ENCODE measurements around the gene CDH15.
A peak's percentile ranks its signal among the peaks of the same experiment; 100 is the strongest.
"Not testable (repeated sequence)": the region's sequence is repeated elsewhere in the genome, so short reads cannot be mapped to it uniquely, and the experiment has no call there.

The CDH15 gene

DNA sequence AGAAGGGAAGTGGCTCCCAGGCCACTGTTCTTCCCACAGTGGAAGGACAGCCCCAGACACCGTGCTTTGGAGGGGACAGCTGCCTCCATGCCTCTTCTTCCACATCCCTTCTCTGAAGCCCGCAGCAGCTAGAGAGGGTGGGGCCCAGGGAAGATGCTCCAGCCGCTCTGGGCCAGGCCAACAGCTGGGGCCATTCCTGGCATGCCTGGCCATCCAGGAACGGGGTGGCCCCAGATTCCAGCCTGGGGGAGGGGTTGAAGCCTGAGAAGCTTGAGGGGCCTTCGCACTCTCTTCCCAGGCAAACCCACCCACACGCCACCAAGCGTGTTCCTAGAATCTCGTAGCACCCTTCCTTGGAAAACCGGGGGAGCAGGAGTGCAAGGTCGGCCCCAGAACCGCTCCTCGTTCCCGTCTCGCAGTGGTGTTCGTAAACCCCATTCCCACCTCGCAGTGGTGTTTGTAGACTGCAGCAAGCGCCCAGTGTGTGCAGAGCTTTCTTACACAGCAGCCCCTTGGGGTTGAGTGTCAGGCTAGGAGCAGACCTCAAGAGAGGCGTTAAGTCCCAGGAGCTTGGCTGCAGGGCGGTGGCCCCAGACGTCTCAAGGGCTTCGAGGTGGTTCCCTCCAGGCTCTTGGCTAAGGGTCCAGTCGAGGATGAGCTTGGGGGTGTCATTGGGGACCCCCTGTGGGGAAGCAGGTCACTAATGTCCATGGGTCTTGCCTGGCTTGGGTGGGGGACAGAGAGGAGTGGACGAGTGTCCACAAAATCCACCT is 2.7 kb downstream of the CDH15 start:
- DNase-seq = no peak

DNA sequence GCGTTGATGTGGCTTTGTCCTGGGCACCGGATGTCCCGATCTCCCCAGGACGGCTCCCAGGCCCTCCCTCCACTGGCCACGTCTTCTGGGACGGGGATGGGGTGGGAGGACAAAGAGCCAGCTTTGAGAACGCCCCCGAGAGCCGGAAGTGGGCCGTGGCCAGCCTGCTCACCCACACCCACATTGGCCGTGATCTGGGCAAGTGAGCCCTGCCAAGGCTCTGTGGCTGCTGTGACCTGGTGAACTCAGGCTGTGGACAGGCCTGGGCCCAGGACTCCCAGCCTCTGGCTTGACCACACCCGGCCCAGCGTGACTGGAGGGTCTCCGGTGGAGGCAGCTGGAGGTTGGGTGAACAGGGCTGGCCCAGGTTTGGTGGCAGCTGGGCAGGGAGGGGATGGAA is 3.3 kb downstream of the CDH15 start:
- no peak for DNase-seq

DNA sequence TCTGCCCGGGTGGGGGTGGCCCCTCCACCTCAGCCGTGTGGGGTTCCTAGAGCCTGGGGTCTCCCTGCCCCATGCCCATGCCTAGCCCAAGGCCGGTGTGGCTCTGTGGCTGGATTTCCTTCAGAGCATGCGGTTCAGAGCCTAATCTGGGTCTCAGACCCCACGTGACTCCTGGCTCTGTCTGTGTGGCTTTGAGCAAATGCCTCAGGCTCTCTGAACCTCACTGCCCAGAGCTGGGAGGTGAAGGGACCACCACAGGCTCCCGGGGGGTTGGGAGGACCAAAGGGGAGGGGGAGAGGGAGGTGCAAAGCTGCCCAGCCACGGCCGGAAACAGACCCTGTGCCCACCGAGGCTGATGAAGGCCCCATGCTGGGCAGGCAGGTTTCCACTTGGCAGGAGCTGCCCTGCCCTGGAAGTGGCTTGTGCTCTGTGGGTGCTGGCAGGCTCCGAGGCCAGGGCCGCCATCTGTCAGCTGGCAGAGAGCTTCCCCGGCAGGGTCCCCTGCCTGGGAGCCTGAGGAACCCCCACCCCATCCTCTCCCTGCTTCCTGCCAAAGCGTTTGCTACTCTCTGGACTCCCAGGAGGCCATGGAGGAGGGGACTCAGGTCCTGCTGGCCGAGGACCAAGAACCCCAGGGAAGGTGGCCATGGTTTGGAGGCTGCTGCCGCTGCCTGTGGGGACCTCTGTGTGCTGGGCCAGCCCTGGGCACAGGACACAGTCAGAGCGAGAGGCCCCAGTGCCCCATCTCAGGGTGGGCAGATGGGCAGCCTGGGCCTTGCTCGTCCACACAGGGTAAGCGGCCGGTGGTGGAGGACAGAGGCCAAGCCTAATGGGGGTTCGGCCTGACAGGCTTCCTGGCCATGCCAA is 4.0 kb downstream of the CDH15 start:
- DNase-seq = peak; percentile 14

DNA sequence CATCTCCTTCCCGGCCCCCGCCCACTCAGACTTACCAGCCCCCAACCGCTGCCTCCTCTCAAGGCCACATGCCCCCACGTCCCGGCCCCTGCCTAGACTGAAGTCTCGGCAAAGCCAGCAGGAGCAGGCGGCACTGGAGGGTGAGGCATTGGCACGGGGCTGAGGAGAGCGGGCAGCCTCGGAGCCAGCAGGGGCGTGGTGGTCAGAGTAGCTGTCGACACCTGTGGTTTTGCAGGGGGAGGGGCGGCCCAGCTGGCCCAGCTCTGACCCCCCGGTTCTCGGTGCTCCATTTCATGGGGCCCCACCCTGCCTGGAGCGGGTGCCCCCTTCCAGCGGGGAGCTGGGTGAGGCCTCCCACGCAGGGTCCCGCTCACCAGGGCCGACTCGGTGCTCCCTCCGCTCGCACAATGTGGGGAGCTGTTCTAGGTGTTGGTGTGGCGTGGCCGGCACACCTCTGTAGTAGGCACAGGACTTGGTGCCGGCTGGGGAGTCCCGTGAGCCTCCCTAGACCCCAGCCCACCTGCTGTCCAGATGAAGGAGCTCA is 4.7 kb downstream of the CDH15 start:
- no peak for DNase-seq

DNA sequence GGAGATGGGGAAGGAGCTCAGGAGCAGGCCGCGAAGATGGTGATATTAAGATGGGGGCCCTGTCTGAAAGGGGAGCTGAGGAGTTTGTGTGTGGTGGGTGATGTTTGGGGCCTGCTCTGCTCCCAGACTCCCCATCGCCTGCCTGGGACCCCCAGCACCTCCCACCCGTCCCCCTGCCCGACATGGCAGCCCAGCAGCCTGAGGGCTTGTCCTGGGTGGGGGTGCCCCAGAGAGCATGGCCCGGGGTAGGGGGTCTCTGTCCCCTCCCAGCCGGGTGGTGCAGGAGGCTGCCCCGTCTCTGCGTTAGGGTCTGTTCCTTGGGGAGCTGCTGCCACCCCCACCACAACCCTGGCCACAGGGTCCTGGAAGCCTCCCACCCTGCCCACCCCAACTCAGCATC is 5.2 kb downstream of the CDH15 start:
- no peak for DNase-seq

DNA sequence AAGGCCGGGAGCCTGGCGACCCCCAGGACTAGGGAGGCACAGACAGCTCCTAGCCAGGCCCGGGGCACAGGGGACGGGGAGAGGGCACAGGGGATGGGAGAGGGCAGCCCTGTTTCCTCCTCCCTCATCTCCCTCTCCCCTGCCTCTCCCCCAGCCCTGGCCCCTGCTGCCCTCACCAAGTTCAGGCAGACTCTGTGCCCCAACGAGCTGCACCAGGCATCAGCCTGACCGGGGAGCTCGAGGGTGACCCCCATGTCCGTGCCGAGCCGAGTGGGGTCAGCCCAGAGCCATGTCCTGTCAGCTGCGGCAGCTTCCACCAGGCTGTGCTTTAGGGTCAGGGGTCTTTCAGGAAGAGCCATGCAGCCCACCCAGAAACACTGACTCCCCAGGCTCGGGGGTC is 6.0 kb downstream of the CDH15 start:
- DNase-seq = no peak

DNA sequence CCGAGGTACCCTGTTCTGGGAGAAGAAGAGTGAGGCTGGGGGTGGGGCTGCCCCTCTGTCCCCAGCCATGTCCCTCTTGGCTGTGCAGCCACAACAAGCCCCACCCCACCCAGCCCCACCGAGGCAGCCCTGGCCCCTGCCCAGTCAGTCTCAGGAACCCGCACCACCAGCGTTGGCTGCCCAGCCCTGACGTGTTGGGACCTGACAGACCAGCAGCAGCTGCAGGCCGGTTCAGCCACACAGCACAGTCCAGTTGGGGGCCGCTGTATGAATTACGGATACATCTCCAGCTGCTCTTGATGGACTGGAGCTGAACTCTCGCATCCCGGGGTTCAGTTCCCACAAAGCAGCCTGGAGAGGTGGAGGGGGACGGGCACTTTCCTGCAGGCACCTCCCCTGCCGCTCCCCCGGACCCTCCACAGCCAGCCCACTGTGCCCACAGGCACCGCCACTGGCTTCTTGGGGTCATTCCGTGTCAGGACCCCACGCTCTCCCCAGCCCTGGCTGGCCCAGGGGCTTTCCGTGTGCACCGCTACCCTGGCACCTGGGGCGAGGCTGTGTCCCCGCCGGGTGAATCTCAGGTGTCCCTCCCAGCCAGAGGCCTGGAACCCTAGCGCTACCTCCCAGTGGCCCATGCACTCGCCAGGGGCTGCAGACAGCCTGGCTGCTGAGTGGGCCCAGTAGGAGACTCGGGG is 7.1 kb downstream of the CDH15 start:
- no peak for DNase-seq

DNA sequence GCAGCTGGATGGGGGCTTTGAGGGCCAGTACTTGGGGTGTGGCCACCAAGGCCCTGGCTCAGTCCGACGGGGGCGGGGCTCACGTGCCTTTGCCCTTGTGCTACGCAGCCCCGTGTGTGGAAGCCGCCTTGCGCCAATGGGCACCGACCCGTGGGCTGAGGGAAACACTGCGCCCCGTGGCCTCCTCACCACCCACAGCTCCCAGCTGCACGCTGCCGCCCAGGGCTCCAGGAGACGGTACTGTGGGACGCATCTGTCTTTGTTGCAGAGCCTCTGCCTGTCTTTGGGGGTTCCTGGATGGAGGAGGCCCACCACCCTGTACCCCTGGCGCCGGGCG is 7.6 kb downstream of the CDH15 start:
- DNase-seq = no peak

DNA sequence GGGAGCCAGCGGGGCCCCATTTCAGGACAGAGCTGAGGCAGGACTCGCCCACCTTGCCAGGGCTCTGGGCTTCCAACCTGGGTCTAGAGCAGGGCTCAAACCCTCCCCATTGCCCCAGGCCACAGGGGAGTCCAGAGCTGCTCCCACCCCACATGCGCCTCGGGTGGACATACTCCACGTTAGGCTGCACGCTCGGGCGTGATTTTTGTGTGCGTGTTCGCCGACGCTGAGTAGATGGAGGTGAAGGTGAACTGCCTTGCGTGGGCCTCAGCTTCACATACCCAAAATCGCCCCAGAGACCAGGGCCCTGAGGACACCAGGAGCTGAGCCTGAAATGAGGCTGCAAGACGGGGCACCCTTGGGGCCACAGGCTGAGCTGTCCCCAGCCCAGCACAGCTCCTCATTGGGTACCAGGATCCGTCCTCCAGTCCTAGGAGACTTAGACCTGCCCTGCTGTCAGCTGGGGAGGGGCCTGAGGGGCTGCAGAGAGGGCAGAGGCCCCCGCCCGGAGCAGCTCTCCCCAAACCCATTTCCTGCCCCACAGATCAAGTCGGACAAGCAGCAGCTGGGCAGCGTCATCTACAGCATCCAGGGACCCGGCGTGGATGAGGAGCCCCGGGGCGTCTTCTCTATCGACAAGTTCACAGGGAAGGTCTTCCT is 8.2 kb downstream of the CDH15 start:
- DNase-seq = no peak

DNA sequence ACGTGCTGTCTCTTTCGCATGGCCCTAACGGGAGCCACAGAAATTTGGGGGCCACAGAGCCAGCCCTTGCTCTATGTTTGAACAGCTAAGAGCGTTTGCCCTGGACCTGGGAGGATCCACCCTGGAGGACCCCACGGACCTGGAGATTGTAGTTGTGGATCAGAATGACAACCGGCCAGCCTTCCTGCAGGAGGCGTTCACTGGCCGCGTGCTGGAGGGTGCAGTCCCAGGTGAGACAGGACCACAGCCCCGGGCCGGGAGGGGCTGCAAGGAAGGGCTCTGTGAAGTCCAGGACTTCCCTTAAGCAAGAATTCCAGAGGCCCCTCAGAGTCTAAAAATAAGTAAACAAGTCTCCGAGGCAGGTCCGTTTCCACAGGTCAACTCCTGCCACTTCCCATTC is 11.9 kb downstream of the CDH15 start:
- no peak for DNase-seq

DNA sequence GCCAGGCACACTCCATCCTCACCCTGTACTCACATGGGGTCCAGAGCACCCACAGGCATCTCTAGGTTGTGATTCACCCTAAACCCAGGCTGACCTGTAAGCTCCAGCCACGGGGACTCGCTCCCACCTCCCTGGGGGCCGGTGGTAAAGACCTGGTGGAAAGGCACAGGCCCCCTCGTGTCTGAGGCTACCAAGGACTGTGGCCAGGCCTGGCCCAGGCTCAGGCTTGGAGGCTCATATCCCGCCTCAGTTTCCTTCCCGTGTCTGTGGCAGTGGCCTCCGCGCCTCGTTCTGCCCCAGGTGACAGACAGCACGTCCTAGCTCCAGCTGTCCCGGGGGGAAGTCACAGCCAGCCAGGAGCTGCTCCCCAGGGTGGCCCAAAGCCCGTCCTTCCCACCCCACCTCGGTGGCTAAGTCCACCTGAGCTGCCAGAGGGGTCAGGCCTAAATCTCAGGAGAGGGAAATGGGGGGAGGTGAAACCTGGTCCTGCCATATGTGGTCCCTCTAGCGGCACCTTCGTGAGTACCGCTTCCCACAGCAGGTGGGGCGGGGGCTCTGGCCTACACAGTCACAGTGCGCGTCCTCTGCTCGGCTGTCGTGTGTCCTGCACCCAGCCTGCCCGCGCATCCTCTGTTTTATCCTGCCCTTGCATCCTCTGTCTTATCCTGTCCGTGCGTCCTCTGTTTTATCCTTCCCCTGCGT is 12.6 kb downstream of the CDH15 start:
- DNase-seq = no peak

DNA sequence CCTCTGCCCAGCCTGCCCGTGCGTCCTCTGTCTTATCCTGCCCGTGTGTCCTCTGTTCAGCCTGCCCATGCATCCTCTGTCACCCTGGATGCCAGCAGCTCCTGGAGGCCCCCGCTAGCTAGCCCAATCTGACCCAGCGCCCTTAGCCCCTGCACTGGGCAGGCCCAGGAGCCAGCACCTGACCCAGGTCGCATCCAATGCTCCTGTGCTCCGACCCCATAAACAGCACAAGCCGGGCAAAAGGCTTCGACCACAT is 13.1 kb downstream of the CDH15 start:
- DNase-seq = no peak

DNA sequence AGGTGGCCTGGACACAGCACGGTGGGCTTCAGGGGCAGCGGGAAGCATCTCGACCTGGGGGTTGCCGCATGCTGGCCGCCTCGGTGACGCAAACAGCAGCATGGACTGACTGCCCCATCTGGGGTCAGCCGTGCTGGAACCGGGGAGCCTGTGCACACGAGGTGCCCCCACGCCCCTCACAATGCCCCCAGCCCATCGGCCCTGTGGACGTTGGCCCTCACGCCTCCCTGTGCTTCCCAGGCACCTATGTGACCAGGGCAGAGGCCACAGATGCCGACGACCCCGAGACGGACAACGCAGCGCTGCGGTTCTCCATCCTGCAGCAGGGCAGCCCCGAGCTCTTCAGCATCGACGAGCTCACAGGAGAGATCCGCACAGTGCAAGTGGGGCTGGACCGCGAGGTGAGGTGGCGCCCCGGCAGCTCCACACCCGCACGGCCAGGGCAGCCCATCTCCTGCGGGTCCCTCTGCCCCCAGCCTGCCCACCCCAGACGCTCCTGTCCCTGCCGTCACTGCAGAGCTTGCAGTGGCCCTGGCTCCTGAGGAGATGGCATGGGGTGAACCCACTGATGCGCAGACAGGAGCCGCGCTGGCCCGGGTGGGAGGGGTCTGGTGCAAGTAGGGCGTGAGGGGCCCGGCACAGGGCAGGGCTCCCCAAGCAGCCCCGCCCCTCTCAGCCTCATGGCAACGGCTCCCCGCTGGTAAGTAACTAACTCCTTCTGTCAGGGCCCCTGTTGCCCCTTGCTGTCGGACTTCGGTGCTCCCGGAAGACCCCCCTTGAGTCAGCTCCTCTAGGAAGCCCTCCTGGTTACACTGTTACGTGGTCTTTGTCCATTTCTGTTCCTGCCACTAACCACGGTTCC is 13.6 kb downstream of the CDH15 start:
- no peak for DNase-seq

DNA sequence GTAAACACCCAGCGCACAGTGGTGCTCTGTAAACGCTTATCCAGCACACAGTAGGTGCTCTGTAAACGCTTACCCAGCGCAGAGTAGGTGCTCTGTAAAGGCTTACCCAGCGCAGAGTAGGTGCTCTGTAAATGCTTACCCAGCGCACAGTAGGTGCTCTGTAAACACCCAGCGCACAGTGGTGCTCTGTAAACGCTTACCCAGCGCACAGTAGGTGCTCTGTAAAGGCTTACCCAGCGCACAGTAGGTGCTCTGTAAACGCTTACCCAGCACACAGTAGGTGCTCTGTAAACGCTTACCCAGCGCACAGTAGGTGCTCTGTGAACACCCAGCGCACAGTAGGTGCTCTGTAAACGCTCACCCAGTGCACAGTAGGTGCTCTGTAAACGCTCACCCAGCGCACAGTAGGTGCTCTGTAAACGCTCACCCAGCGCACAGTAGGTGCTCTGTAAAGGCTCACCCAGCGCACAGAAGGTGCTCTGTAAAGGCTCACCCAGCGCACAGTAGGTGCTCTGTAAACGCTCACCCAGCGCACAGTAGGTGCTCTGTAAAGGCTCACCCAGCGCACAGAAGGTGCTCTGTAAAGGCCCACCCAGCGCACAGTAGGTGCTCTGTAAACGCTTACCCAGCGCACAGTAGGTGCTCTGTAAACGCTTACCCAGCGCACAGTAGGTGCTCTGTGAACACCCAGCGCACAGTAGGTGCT is 14.5 kb downstream of the CDH15 start:
- not testable (repeated sequence) for DNase-seq

DNA sequence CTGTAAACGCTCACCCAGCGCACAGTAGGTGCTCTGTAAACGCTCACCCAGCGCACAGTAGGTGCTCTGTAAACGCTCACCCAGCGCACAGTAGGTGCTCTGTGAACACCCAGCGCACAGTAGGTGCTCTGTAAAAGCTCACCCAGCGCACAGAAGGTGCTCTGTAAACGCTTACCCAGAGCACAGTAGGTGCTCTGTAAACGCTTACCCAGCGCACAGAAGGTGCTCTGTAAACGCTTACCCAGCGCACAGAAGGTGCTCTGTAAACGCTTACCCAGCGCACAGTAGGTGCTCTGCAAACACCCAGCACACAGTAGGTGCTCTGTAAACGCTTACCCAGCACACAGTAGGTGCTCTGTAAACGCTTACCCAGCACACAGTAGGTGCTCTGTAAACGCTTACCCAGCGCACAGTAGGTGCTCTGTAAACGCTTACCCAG is 15.1 kb downstream of the CDH15 start:
- DNase-seq = not testable (repeated sequence)

DNA sequence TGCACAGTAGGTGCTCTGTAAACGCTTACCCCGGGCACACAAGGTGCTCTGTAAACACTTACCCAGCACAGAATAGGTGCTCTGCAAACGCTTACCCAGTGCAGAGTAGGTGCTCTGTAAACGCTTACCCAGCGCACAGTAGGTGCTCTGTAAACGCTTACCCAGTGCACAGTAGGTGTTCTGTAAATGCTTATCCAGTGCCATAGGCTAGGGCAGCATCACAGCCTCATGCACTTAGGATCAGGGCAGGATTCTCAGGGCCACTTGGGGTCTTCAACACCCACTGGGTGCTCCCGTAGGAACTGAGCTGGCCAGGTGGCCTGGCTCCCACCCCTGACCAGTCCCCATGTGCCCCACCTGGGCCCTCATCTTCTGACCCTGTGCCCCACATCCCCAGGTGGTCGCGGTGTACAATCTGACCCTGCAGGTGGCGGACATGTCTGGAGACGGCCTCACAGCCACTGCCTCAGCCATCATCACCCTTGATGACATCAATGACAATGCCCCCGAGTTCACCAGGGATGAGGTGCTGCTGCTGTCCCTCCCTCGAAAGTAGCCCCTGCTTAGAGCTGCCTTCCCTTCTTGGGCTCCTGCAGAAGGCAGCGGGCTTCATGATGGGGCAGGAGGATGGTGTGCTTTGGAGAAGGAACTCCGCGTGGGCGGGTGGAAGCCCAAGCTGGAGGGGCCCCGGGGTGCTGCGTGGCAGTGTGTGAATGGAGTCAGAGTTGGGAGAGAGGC is 15.7 kb downstream of the CDH15 start:
- DNase-seq = peak; percentile 66

DNA sequence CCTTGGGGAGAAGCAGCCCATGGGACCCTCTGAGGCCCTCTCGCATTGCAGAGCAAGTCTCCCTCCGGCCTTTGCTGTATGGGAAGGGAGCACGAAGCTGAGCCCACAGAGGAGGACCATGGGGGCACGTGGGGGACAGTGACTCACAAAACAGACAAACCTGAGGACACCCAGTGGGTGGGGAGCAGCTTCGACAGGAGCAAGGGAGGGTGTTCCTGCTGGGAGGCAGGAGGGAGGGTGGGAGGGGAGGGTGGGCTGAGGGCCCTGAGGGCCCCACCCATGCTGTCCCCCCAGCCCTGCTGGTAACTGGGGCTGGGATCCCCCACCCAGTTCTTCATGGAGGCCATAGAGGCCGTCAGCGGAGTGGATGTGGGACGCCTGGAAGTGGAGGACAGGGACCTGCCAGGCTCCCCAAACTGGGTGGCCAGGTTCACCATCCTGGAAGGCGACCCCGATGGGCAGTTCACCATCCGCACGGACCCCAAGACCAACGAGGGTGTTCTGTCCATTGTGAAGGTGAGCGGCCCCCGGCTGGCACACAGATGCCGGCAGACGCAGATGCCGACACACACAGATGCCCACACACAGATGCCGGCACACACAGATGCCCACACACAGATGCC is 16.3 kb downstream of the CDH15 start:
- peak; percentile 66 for DNase-seq

DNA sequence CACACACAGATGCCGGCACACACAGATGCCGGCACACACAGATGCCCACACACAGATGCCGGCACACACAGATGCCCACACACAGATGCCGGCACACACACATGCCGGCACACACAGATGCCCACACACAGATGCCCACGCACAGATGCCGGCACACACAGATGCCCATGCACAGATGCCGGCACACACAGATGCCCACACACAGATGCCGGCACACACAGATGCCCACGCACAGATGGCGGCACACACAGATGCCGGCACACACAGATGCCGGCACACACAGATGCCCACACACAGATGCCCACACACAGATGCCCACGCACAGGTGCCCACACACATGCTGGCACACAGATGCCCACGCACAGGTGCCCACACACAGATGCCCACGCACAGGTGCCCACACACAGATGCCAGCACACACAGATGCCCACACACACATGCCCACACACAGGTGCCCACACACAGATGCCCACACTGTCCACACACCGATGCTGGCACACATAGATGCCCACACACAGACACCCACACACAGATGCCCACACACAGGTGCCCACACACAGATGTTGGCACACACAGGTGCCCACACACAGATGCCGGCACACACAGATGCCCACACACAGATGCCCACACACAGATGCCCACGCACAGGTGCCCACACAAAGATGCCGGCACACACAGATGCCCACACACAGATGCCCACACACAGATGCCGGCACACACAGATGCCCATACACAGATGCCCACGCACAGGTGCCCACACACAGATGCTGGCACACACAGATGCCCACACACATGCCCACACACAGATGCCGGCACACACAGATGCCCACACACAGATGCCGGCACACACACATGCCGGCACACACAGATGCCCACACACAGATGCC is 17.2 kb downstream of the CDH15 start:
- DNase-seq = not testable (repeated sequence)

Data from OCI-M1 (cell line).